Stimulated activated CD4-positive, alpha-beta T cell treated with anti-CD3 and anti-CD28 coated beads, Interleukin-12 subunit alpha, Interleukin-12 subunit beta, amount 100 ng/mL, for 24 hours (primary cell): ENCODE results near the gene SRCAP.

Source experiments
- DNase-seq, 2 experiments: peaks; one replicate each; pipeline ENCODE4 v3.0.0-alpha.2; 2020; ENCODE audit warnings: low read depth in 2 of 2

Gene SRCAP

DNA sequence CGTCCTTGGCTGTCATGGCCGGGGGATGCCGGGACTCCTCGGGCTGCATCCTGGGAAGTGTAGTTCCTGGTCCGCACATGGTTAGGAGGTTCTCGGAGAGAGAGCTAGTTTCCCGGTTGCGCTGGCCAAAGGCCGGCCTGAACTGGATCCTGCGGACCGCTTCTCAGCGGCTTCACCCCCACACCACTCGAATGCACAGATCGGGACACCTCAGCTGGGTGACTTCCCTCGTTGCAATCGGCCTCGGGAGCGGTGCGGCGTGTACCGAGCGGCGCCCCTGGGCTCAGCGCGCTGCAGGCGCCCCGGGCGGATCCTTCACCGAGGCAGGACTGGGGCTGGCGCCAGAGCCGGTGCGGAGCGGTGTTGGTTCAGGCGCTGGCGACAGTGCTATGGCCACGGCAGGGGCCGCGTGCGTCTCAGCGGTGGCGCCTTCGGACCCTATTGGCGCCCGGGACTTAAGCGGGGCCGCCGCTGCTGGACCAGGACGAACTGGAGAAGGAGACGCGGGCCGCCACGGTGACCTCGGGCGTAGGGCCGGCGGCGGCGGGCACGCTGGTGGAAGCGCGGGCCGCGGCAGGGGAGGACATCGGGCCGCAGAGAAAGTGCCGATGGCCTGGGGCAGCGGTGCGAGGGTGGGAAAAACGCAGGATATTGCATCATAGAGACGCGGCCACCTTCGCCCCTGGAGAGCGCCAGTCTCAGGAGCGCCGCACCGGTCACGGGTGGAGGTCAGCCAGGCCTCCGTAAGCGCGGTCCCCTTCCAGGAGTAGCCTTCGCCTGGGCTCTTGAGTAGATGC, 76.6 kb downstream of the SRCAP start:
- DNase-seq: peak; percentile 52 to 63

DNA sequence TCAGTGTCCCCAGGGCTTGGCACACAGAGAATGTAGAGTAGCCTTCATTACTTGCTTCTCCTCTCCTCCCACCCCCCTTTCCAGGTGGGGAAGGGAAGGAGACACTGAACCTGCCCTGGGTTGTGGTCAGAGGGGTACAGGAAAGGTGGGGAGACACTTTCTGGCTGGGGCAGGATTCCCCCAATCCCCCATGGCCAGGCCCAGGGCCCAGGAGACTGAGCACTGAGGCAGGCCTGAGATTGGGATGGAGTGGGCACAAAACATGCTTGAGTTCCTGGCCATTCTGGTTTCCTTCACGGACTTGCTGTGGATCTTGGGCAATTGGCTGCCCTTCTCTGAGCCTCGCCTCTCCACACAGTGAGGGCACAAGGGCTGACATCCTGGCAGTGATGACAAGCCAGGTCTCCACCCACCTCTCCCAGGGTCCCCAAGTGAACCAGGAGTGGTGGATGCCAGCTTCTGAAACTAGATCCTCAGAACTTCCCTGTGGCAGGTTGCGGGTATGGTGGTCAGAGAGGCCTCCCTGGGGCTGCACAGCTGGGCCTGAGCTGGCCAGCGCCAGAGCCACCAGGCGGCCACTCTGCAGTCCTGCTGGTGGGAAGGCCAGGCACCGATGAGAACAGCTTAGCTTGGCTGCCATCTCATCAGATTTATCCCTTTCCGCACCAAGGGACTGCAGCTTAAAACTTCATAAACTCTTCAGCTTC, 78.8 kb downstream of the SRCAP start:
- DNase-seq: no peak

- no peak for DNase-seq
These were observed 79.7 kb downstream of the SRCAP start for GRCh38 chr16:30778549-30779244.

- DNase-seq: no peak
These were observed 80.6 kb downstream of the SRCAP start for GRCh38 chr16:30779596-30779995.

DNA sequence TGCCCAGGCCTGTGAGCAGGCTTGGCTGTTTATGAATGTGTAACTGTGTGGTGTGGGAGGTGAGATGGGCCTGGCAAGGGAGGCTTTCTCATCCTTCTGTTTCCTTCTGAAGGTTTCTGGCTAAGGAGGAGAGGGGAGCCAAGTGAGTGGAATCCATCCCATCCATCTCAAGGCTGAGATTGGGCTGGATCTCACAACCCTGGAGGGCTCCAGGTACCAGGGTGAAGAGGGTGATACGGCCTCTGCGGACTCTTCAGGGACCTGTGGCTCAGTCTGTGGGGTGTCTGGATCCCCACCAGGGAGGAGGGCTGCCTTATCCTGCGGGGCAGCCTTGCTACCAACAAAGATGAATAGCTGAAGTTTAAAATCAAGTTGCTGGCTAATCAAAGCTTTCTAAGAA, 81.0 kb downstream of the SRCAP start:
- DNase-seq: no peak

GRCh38 chr16:30780549-30780948, 81.6 kb downstream of the SRCAP start:
- no peak for DNase-seq

- no peak for DNase-seq
These were observed 83.7 kb downstream of the SRCAP start for GRCh38 chr16:30782486-30783279.

- DNase-seq: no peak
These were observed 84.5 kb downstream of the SRCAP start for GRCh38 chr16:30783280-30784109.

GRCh38 chr16:30784215-30784614, 85.2 kb downstream of the SRCAP start:
- DNase-seq: no peak

DNA sequence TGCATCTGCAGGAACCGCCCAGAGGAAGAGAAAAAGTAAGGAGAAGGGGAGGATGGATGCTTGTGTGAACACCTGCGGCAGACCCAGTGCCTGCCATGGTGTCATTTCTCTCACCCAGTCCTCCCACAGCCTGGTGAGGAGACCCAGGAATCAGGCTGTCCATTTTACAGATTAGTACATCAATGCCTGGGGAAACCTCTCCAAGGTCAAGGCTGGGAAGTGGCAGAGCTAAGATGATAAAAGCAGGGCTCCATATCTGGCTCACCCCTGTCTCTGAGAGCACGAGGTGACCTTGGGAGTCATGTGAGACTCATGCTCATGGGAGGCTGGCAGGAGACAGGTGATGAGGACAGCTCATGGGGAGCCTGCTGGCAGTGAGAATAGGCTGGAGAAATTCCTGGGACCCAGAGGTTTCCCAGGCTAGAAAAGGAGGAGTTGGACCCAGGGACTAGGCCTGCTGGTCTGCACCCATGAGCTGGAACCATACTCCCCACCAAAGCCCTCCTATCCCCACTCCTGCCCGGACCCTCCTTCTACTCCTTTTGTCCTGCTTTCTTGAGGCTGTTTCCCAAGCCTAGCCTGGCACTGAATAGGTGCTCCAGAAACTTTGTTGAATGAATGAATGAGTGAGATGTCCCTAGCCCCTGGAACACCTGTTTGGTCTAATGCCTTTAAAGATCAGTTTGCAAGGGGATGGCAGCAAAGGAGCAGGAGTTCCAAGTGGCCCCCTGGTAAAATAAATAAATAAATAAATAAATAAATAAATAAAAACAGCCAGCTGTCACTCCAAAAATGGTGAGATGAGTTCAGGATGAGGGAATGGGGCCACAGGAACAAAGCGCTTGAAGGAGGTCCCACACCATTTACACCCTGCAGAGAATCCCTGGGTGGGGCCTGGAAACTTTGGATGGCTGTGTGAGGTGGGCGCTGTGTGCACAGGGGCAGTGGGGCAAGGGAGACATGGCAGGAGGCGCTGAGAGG, 86.4 kb downstream of the SRCAP start:
- no peak for DNase-seq

GRCh38 chr16:30786115-30786935, 87.4 kb downstream of the SRCAP start:
- DNase-seq: no peak

DNA sequence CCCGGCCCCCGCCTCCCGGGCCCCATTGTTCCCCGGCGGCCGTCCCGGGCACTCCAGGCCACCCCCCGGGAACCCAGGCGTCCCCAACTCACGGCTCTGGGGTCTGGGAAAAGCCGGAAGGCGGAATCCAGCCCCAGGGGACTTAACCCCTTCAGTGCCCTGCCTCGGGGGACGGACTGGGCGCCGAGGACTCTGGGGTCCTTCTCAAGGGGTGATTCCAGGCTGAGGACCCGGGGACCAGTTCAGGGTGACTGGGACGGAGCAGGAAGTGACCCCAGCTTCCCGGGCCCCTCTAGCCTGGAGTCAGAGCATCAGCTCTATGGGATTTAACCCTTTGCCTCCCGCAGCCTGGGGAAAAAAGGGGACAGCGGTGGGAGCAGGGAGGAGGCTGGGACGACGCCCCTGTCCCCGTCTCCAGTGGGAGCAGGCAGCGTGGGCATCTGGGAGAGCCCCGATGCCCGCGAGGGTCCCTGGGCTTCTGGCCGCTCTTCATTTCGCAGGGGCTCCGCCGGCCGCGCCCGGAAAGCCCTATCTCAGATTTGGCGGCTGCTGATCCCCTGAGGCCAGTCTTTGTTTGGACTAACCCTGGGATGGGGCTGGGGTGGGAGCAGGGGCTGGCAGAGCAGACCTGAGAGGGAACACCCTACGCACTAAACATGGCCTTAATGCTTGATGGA, 88.1 kb downstream of the SRCAP start, which contains the start of gene ZNF629:
Gene ZNF629, minus strand, starts transcription at position 270 of the 677 bp plus-strand sequence. CDS start 2,723 bp downstream, outside the sequence.
- DNase-seq: no peak

DNA sequence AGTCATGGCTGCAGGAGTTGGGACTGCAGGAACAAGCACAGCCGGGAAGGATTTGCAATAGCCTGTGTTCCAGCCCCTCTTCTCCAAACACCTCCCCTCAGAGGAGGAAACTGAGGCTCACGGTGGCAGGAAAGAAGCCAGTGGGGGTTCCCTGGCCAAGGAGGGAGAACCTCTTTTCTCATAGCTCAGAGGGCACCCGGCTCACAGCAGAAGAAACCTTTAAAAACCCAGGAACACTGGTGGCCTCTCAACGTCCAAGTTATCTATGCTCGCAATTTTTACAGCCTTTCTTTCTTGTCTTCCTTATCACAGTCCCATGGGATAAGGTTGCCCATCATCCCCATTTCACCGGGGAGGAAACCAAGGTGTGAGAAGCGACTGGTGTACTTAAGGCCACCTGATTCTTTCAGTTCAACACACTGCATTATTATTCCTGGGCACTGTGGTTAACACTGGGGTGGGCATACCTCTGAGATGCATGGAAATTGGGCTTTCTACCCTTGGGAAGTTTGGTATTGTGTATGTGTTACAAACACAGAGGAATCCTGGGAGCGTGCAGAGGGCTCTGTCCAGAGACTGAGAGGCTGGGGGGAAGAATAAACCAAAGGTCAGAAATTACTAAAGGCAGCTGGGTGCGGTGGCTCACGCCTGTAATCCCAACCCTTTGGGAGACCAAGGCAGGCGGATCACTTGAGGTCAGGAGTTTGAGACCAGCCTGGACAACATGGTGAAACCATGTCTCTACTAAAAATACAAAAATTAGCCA, 88.8 kb downstream of the SRCAP start:
- DNase-seq: no peak
